Smooth muscle cell (in vitro differentiated cells): ENCODE measurements around the gene SIGMAR1. TPM values are rescaled to one million over a fixed set of nuclear protein-coding genes. Genes with fewer than 3 reads are reported as not detected.
A peak's percentile ranks its signal among the peaks of the same experiment; 100 is the strongest.

ENCODE experiments used
- DNase-seq: peaks from one replicate; lab custom pipeline; 2025; ENCODE audit not compliant: unreplicated experiment; lab: John Stamatoyannopoulos, UW
- H2AFZ ChIP-seq: fragments of 200-600 bp; sonication (generic); 2 replicates; pipeline ENCODE4 v1.6.0; 2016; ENCODE audit warnings: antibody characterized with exemption, low read depth, mild to moderate bottlenecking
- H3F3A ChIP-seq: fragments of 200-600 bp; sonication (generic); 2 replicates; pipeline ENCODE4 v1.6.0; 2017; ENCODE audit warnings: antibody characterized with exemption, low read depth
- H3K27ac ChIP-seq: fragments of 200-600 bp; sonication (generic); 2 replicates; pipeline ENCODE4 v1.5.1; 2016; ENCODE audit warnings: low read depth, mild to moderate bottlenecking
- H3K27me3 ChIP-seq: fragments of 200-600 bp; sonication (generic); 2 replicates; pipeline ENCODE4 v1.6.1; 2016; ENCODE audit warnings: low read depth, mild to moderate bottlenecking
- H3K36me3 ChIP-seq: fragments of 200-600 bp; sonication (generic); 2 replicates; pipeline ENCODE4 v1.5.1; 2016; ENCODE audit warnings: low read depth
- H3K4me1 ChIP-seq: fragments of 200-600 bp; sonication (generic); 2 replicates; pipeline ENCODE4 v1.5.1; 2016; ENCODE audit warnings: low read depth
- H3K4me2 ChIP-seq: fragments of 200-600 bp; sonication (generic); 2 replicates; pipeline ENCODE4 v1.6.0; 2016; ENCODE audit warnings: mild to moderate bottlenecking
- H3K4me3 ChIP-seq: fragments of 200-600 bp; sonication (generic); 2 replicates; pipeline ENCODE4 v1.5.1; 2016; ENCODE audit warnings: mild to moderate bottlenecking
- H3K79me2 ChIP-seq: fragments of 200-600 bp; sonication (generic); 2 replicates; pipeline ENCODE4 v1.6.0; 2016; ENCODE audit warnings: low read depth, mild to moderate bottlenecking
- H3K9ac ChIP-seq: fragments of 200-600 bp; sonication (generic); 2 replicates; pipeline ENCODE4 v1.6.0; 2016; ENCODE audit warnings: low read depth
- H3K9me3 ChIP-seq: fragments of 200-600 bp; sonication (generic); replicated peaks from 2 replicates; pipeline ENCODE4 v1.5.1; 2016; ENCODE audit warnings: low read depth
- H4K20me1 ChIP-seq: fragments of 200-600 bp; sonication (generic); 2 replicates; pipeline ENCODE4 v1.6.0; 2016; ENCODE audit warnings: low read depth
- CTCF ChIP-seq: fragments of 200-600 bp; sonication (generic); IDR thresholded peaks from 2 replicates; pipeline ENCODE4 v1.5.1; 2017; ENCODE audit warnings: borderline replicate concordance, mild to moderate bottlenecking, antibody characterized with exemption; ENCODE audit not compliant: insufficient read depth, poor library complexity, severe bottlenecking
- WGBS: methylation state at CpG from one replicate; pipeline ENCODE4 v1.1.7; 2016; ENCODE audit warnings: low lambda C conversion rate; 5-methylcytosine and 5-hydroxymethylcytosine counted together
- polyA plus RNA-seq: library from polyadenylated mRNA; unstranded; fragments of >200 nt; fragmentation: Nextera tagmentation; extraction: Ambion mirVana; gene quantifications from 2 replicates; pipeline ENCODE4 v1.2.1, GENCODE V29; 2016
- total RNA-seq: library from RNA; depleted of rRNA; stranded (reverse); fragments of >200 nt; gene quantifications from 2 replicates; pipeline ENCODE4 v1.2.3, GENCODE V29; 2014

Gene SIGMAR1
- total and polyA plus RNA-seq, 2 experiments from 2014 or later, result 105 to 192 TPM

DNA sequence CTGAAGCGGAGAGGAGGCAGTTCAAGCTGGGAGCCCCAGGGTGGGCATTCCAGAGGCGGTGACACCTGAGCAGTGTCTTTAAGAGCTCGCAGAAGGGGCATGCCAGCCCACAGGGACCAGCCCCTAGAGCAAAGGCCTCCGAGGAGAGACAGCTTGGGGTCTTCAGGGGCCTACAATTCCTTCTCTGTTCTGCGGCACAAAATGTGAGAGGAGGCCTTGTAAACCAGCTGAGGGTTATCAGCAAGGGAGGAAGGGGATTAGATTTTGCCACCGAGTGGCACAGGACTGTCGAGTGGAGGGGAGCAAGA lies 505 bp upstream of the SIGMAR1 start:
- H3K4me1 ChIP-seq, result peaks cover 20% of the 10 kb centered on the region
- peak overlapping the region; percentile 57 for H3K4me3 ChIP-seq
- no peak overlapping the region for H3K27ac ChIP-seq
- peak overlapping the region; percentile 71 for H2AFZ ChIP-seq
- H3K36me3 ChIP-seq, result no peaks in the 10 kb centered on the region
- peaks cover 10% of the 10 kb centered on the region for H3K79me2 ChIP-seq
- DNase-seq, result no peak
- TF ChIP-seq CTCF, result no peak
- peak overlapping the region; percentile 93 for H3K4me2 ChIP-seq
- H3K9me3 ChIP-seq, result no peaks in the 10 kb centered on the region
- no peaks in the 10 kb centered on the region for H4K20me1 ChIP-seq
- WGBS, result 17% methylated on average over 7 of the region's 7 CpGs
- peak overlapping the region; percentile 20 for H3K9ac ChIP-seq
- H3F3A ChIP-seq, result no peaks in the 10 kb centered on the region
- H3K27me3 ChIP-seq, result no peaks in the 10 kb centered on the region

GRCh38 chr9:34636791-34637355 lies 714 bp downstream of the SIGMAR1 start:
- DNase-seq, result no peak
- no peak for TF ChIP-seq CTCF

GRCh38 chr9:34635556-34635955 lies 2.0 kb downstream of the SIGMAR1 start:
- peaks cover 17% of the 10 kb centered on the region for H3K27me3 ChIP-seq
- H3K4me2 ChIP-seq, result no peak overlapping the region
- no peak for TF ChIP-seq CTCF
- H4K20me1 ChIP-seq, result no peaks in the 10 kb centered on the region
- no peak overlapping the region for H3K27ac ChIP-seq
- 96% methylated on average over 14 of the region's 14 CpGs for WGBS
- H3F3A ChIP-seq, result no peaks in the 10 kb centered on the region
- peaks cover 10% of the 10 kb centered on the region for H3K79me2 ChIP-seq
- H3K9ac ChIP-seq, result no peak overlapping the region
- H3K4me3 ChIP-seq, result no peak overlapping the region
- H3K36me3 ChIP-seq, result no peaks in the 10 kb centered on the region
- H3K4me1 ChIP-seq, result peaks cover 29% of the 10 kb centered on the region
- H2AFZ ChIP-seq, result no peak overlapping the region
- DNase-seq, result no peak
- H3K9me3 ChIP-seq, result no peaks in the 10 kb centered on the region

More at GRCh38 chr9:34636791-34637355, 714 bp downstream of the SIGMAR1 start:
- peak overlapping the region; percentile 93 for H3K4me2 ChIP-seq
- peaks cover 4% of the 10 kb centered on the region for H3K27me3 ChIP-seq
- peak overlapping the region; percentile 57 for H3K4me3 ChIP-seq
- no peaks in the 10 kb centered on the region for H4K20me1 ChIP-seq
- no peaks in the 10 kb centered on the region for H3K36me3 ChIP-seq
- no peaks in the 10 kb centered on the region for H3F3A ChIP-seq
- peak overlapping the region; percentile 71 for H2AFZ ChIP-seq
- 6% methylated on average over 23 of the region's 23 CpGs for WGBS
- H3K9me3 ChIP-seq, result no peaks in the 10 kb centered on the region
- peaks cover 10% of the 10 kb centered on the region for H3K79me2 ChIP-seq
- H3K9ac ChIP-seq, result peak overlapping the region; percentile 41
- H3K4me1 ChIP-seq, result peaks cover 24% of the 10 kb centered on the region
- no peak overlapping the region for H3K27ac ChIP-seq

DNA sequence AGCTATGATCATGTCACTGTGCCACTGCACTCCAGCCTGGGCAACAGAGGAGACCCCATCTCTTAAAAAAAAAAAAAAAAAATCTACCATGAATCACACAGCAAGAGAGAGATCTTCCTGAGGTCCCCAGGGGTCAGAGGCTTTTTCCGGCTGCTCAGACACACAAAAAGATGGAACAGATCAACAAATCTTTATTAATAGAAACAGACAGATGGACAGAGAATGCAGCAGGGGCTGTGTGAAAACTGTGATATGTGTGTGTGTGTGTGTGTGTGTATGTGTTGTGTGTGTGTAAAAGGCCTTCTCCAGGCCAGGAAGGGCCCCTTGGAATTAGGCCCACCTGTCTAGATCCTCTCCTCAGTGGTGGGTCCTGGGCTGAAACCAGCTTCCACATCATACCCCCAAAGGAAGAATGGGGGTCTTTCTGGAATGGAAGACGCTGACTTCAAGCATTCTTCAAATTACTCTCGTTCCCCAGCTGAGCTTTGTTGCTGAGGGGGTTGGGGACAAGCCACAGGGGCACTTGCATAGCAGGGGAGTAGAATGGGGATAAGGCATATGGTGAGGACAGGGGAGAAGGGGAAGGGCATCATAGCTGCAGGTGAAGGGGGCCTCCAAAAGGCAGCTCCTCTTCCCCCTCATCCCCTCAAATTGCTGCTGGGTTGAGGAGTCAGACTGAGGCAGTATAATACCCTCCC lies 2.9 kb downstream of the SIGMAR1 start:
- WGBS, result 93% methylated on average over 3 of the region's 3 CpGs
- Histone ChIP-seq H3K9me3 (no peaks in the 10 kb centered on the region), H3K9ac (no peak overlapping the region), H3K27ac (no peak overlapping the region), H3K36me3 (no peaks in the 10 kb centered on the region), H3F3A (no peaks in the 10 kb centered on the region), H3K27me3 (peaks cover 26% of the 10 kb centered on the region), H3K4me2 (no peak overlapping the region), H3K4me3 (no peak overlapping the region), H3K79me2 (peaks cover 10% of the 10 kb centered on the region), H2AFZ (no peak overlapping the region), H3K4me1 (peaks cover 31% of the 10 kb centered on the region), H4K20me1 (no peaks in the 10 kb centered on the region)
- DNase-seq, result no peak
- TF ChIP-seq CTCF, result no peak
